Inferior parietal cortex (tissue), 1 donor: ENCODE measurements around the gene UBA52.
"Not testable (repeated sequence)": the region's sequence is repeated elsewhere in the genome, so short reads cannot be mapped to it uniquely, and the experiment has no call there.

Experiments
- DNase-seq: peaks from one replicate; pipeline ENCODE4 v3.0.0-alpha.2; 2016; ENCODE audit errors: extremely low spot score

Gene UBA52

GRCh38 chr19:18593367-18594095 is 21.9 kb downstream of the UBA52 start:
- DNase-seq = no peak

- DNase-seq = peak; percentile 61
These were observed 22.6 kb downstream of the UBA52 start for GRCh38 chr19:18594096-18594823.

DNA sequence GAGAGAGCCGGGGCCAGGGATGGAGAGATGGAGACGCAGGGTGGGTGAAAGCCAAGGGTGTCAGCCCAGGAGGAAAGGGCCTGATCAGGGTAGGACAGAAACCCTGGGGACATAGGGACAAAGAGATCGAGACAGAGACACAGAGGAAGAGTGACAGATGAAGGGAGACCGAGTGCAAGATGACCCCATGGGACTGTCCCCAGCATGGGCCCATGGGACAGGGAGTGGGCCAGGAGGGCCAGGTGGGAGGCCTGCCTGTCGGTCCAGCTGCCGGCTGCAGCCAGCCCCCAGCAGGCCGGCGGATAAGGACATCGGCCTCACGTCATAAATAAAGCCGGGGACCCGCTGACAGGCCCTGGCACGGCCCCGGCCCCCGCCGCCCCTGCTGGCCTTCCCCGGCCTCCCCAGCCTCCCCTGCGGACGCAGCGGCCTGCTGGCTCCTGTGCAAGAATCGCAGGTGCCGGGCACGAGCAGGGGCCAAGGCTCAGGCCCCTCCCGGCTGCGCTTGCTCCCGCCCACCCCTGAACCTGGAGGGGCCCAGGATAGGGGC is 23.2 kb downstream of the UBA52 start:
- DNase-seq = no peak

DNA sequence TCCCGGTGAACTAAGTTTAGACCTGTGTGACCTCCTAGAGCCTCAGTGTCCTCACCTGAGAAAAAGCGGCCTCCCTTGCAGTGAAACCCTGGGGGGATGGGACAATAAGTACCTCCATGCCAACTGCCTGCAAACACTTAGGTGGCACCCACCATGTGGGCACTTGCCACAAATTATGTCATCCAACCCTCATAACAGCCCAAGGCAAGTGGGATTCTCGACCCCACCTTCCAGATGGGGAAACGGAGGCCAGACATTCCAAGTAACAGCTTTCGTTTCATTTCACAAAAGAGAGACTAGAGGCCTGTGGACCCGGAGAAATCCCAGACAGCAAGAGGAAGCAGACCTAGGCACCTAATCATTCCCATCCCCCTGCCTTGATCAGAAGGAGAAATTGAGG is 23.8 kb downstream of the UBA52 start:
- DNase-seq = no peak

DNA sequence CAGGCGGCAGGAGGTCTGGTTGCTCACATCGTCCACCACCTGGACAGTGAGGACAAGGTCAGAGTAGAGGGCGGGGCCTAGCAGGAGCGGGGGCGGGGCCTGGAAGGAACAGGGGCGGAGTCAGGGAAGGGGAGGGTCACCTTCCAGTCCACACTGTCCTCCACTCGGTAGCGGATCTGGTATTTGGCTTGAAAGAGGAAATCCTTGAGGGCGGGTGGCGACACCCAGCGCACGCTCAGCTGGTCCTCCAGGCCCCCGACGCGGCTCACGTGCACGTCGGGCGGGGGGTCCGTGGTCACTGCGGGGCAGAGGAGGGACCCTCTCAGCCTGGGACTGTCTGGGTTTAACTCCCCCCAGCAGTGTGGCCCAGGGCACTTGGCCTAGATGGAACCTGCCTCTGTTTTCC is 25.1 kb downstream of the UBA52 start:
- no peak for DNase-seq

DNA sequence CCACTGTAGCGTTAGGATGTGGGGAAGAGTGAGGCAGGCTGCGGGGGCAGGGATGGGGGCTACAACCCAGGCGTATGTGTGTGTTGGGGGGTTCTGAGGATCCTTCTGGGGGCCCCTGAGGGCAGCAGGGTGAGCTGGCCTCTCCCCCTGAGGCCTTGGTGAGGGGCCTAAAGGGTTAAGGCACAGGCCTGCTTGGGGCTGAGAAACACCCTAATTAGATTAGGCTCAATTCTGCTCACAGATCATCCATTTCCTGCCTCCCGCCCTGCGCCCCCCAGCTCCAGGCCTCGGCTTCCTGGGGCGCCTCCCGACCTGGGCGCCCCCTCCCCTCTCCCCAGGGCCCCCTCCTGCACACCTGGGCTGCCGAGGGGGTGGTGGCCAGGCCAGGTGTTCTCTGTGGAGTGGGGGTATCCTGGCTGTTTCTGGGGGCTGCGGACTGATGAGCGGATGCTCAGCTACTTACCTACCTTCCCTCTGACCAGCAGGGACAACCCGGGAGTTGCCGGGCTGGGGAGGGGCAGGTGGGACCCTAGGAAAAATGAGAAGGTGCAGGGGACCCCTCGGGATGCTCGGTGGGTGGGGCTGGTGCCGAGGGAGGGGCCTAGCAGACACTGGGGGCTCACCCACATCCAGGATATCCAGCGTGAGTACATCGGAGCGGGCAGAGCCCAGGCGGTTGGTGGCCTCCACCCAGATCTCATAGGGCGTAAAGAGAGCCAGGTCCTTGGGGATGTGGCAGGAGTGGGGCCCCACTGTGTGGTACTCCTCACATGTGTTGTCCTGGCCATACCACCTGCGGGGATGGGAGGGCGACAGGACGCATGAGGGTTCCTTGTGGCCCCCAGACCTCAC is 26.4 kb downstream of the UBA52 start:
- DNase-seq = no peak

DNA sequence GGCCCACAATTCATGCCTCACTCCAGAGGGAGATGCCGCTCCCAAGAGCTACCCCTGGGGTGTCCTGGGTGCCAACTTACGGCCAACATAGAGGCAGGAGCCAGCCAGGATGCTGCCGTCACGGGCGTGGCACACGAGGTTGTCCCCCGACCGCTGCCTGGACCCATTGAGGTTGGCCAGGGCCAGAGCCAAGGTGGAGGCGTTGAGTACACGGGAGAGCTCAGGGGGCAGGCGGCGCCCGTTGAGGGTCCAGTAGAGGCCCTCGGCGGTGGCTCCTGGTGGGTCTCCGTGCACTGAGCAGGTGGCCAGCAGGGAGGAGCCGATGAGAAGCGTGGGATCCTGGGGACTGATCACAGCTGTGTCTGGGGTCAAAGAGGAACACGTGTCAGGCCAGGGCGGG is 27.8 kb downstream of the UBA52 start:
- no peak for DNase-seq

GRCh38 chr19:18600692-18601397 is 29.2 kb downstream of the UBA52 start:
- not testable (repeated sequence) for DNase-seq

DNA sequence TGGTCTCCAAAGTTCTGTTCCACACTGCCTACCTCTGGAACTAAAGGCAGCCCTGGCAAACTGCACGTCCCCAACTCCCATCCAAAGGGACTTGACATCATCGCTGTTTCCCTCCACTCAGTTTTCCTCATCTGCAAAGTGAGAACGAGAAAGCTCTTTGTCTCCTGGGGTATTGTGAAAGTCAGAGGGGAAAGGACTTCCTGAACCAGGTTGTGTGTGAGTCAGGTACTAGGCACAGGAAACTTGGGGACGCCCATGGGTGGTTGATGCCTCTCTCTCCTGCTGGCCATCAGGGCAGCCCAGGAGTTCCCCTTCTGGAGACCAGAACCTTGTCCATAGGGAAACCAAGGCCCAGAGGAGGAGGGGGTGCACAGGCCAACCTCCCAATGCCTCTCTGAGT is 30.2 kb downstream of the UBA52 start:
- DNase-seq = no peak

- no peak for DNase-seq
These were observed 31.7 kb downstream of the UBA52 start for GRCh38 chr19:18603255-18603957.

- DNase-seq = no peak
These were observed 32.5 kb downstream of the UBA52 start for GRCh38 chr19:18603958-18604819.

GRCh38 chr19:18604820-18605159 is 33.1 kb downstream of the UBA52 start:
- DNase-seq = no peak

GRCh38 chr19:18605196-18605545 is 33.5 kb downstream of the UBA52 start:
- no peak for DNase-seq

GRCh38 chr19:18605546-18606280 is 34.1 kb downstream of the UBA52 start:
- no peak for DNase-seq

DNA sequence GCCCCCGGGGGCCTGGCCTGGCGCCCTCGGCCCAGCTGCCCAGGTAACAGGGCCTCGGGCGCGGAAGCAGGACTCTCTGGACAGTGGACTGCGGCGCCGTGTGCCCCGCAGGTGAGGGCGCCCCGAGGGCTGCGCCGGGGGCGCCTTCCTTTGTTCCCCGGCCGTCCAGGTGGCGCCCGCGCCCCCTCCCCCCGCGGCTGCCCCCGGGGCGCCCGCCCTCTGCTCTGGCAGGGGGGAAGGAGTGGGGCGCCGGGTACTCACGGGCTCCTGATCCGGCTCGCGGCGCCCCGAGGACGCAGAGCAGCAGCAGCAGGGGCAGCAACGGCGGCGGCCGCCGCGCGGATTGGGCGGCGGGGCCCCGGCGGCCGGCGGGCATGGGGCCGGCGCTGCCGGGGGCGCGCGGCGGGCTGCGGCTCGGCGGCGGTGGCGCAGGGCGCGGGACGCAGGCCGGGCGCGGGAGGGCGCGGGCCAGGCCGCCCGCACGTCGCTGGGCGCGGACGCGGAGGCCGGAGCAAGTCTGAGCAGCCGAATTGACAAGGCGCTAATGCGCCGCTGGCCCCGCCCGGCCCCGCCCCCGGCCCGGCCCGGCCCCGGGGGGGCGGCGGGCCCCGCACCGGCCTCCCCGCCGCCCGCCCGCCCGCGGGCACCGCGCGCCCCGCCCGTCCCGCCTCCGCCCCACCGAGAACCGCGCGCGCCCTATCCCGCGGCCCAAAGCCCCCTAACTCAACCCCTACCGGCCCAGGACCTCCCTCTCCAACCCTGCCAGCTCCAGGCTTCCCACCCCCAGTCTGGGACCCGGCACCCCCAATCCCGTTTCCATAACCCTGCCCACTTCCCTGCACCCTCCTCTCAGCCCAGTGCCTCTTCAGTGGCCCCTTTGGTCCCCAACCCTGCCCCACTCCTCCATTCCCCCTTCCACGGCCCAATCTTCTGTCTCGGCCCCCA is 34.9 kb downstream of the UBA52 start, which contains the start of gene CRLF1:
TSS of gene CRLF1 (minus strand) at position 519 of the 945 bp plus-strand sequence. CDS start at position 376, 143 bp downstream.
- no peak for DNase-seq

- DNase-seq = no peak
These were observed 35.8 kb downstream of the UBA52 start for GRCh38 chr19:18607226-18608101.
